Thyroid gland (tissue), 4 donors: ENCODE measurements around the gene SHC4.

Experiments used
- CTCF ChIP-seq, 6 experiments: fragments of 200-600 bp in 3 of 6; fragments of 450-650 bp in 3 of 6; sonication (generic) in 3 of 6; IDR thresholded peaks; one replicate each; pipeline ENCODE4 v1.5.1; 2016 to 2019; ENCODE audit warnings: antibody characterized with exemption in 6 of 6, mild to moderate bottlenecking in 2 of 6, inconsistent platforms in 1 of 6, moderate library complexity in 1 of 6
- POLR2A ChIP-seq, 2 donors: fragments of 450-650 bp; IDR thresholded peaks; one replicate each; pipeline ENCODE4 v1.6.1; 2017; ENCODE audit warnings: antibody characterized with exemption in 2 of 2, mild to moderate bottlenecking in 2 of 2, moderate library complexity in 1 of 2

GRCh38 chr15:48940508-48940907 lies 23.2 kb downstream of the SHC4 start:
- TF ChIP-seq CTCF (IDR thresholded peaks at IDR 0.05) = no peak
- no peak for TF ChIP-seq POLR2A (IDR thresholded peaks at IDR 0.05)
